Neural crest cell (in vitro differentiated cells): ENCODE data around the gene WDR1. TPM values are rescaled to one million over a fixed set of nuclear protein-coding genes. Genes with fewer than 3 reads are reported as not detected.
A peak's percentile ranks its signal among the peaks of the same experiment; 100 is the strongest.

Experiments used
- DNase-seq: peaks from one replicate; pipeline ENCODE4 v3.0.0; 2021; ENCODE audit warnings: low read depth, mixed read lengths, low spot score
- H3K27ac Mint-ChIP-seq: one replicate; pipeline ENCODE4 v1.8.0; 2021; ENCODE audit warnings: mild to moderate bottlenecking, mixed read lengths; ENCODE audit not compliant: unreplicated experiment
- H3K27me3 Mint-ChIP-seq: 2 replicates; pipeline ENCODE4 v1.8.0; 2021; ENCODE audit warnings: low read depth, mild to moderate bottlenecking, mixed read lengths
- H3K36me3 Mint-ChIP-seq: 2 replicates; pipeline ENCODE4 v1.8.0; 2021; ENCODE audit warnings: low read depth, mild to moderate bottlenecking, mixed read lengths
- H3K4me1 Mint-ChIP-seq: 2 replicates; pipeline ENCODE4 v1.8.0; 2021; ENCODE audit warnings: mixed read lengths
- H3K4me3 Mint-ChIP-seq: one replicate; pipeline ENCODE4 v1.8.0; 2021; ENCODE audit warnings: mild to moderate bottlenecking, mixed read lengths
- H3K9me3 Mint-ChIP-seq: 2 replicates; pipeline ENCODE4 v1.8.0; 2021; ENCODE audit warnings: mixed read lengths
- total RNA-seq: library from RNA; stranded (reverse); gene quantifications from 2 replicates; pipeline ENCODE4 v1.2.1, GENCODE V29; 2021
- TF ChIP-seq, protein P1 (sequence below): fragments of 200-600 bp; sonication (generic); conservative IDR thresholded peaks from 2 replicates; pipeline ENCODE4 v1.5.0; 2021; ENCODE audit warnings: antibody characterized with exemption, mild to moderate bottlenecking

WDR1 gene
- total RNA-seq, 1 donor from 2014 or later = 154 TPM

DNA sequence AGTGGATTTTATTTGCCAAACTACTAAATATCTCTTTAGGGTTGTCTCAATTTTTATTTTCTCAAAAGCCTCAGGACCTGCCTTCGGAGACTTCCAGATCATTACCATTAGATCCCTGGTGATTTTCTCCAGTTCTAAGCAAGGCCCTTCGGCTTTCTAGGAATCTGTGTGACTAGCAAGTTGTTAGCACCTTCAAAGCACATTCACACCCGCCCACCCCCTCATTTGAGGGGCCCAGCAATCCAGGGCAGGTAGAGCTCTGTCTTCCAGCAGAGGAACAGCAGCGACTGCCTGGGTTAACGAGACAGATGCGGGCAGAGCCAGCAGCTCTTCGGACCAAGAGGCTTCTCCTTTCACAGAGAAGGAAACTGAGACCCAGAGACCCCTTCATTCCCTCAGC, 2.0 kb downstream of the WDR1 start:
- H3K4me3 Mint-ChIP-seq = peak overlapping the region; percentile 94
- H3K36me3 Mint-ChIP-seq = peaks cover 6% of the 10 kb centered on the region
- no peaks in the 10 kb centered on the region for H3K27me3 Mint-ChIP-seq
- no peak overlapping the region for H3K27ac Mint-ChIP-seq
- H3K4me1 Mint-ChIP-seq = peaks cover 47% of the 10 kb centered on the region
- H3K9me3 Mint-ChIP-seq = no peaks in the 10 kb centered on the region
- no peak for DNase-seq
- TF ChIP-seq, protein P1, sequence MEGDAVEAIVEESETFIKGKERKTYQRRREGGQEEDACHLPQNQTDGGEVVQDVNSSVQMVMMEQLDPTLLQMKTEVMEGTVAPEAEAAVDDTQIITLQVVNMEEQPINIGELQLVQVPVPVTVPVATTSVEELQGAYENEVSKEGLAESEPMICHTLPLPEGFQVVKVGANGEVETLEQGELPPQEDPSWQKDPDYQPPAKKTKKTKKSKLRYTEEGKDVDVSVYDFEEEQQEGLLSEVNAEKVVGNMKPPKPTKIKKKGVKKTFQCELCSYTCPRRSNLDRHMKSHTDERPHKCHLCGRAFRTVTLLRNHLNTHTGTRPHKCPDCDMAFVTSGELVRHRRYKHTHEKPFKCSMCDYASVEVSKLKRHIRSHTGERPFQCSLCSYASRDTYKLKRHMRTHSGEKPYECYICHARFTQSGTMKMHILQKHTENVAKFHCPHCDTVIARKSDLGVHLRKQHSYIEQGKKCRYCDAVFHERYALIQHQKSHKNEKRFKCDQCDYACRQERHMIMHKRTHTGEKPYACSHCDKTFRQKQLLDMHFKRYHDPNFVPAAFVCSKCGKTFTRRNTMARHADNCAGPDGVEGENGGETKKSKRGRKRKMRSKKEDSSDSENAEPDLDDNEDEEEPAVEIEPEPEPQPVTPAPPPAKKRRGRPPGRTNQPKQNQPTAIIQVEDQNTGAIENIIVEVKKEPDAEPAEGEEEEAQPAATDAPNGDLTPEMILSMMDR = no peak

DNA sequence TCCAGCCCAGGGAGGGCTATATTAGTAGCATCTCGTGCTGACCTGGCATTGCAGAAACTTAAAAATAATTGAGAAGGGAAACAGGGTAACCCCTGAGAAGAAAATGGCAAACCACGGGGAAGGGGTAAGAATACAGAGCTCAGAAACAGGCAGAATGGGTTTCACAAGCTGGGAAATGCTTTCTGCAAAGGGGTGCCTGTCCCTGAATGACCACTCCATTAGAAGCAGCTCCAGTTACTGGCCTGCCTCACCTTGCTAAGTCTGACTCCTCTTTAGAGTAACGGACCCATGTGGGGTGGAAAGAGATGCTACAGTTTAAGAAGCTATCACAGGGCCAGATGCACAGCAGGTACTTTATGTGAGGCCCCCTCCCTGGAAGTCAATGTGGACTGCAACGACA, 2.5 kb downstream of the WDR1 start:
- no peak for DNase-seq
- TF ChIP-seq, protein P1 = no peak
- H3K36me3 Mint-ChIP-seq = peaks cover 6% of the 10 kb centered on the region
- H3K27ac Mint-ChIP-seq = no peak overlapping the region
- no peaks in the 10 kb centered on the region for H3K9me3 Mint-ChIP-seq
- H3K4me1 Mint-ChIP-seq = peaks cover 48% of the 10 kb centered on the region
- no peaks in the 10 kb centered on the region for H3K27me3 Mint-ChIP-seq
- peak overlapping the region; percentile 94 for H3K4me3 Mint-ChIP-seq

DNA sequence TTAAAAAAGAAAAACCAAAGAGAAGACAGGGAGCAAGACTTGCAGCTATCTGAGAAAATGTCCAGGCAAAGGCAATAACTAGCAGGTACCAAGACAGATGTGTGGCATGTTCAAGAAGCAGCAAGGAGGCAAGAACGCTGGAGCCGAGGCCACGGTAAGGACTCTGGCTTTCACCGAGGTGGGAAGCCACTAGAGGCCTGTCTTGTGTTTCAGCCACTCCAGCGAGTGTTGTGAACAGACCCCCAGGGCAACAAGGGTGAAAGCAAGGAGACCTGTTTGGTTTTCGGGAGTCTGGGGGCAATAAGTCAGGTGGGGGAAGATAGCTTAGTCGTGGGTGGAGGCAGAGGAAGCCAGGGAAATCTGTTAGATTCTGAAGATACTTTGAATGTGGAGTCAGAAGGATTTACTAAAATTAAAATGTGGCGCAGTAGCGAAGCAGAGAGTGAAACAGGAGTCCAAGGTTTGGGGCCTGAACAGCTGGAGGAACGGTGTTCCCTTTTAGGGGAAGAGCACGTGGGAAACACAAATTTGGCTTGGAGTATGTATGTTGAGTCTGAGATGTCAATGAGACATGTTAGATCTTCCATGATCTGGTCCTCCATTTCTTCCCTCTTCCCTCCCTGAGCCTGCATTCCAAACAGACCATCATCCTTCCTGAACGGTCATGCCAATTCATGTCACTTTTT, 3.1 kb downstream of the WDR1 start:
- H3K27ac Mint-ChIP-seq = peak overlapping the region; percentile 64
- peaks cover 48% of the 10 kb centered on the region for H3K4me1 Mint-ChIP-seq
- no peaks in the 10 kb centered on the region for H3K9me3 Mint-ChIP-seq
- DNase-seq = no peak
- H3K4me3 Mint-ChIP-seq = peak overlapping the region; percentile 94
- H3K27me3 Mint-ChIP-seq = no peaks in the 10 kb centered on the region
- TF ChIP-seq, protein P1 = no peak
- H3K36me3 Mint-ChIP-seq = peaks cover 6% of the 10 kb centered on the region

DNA sequence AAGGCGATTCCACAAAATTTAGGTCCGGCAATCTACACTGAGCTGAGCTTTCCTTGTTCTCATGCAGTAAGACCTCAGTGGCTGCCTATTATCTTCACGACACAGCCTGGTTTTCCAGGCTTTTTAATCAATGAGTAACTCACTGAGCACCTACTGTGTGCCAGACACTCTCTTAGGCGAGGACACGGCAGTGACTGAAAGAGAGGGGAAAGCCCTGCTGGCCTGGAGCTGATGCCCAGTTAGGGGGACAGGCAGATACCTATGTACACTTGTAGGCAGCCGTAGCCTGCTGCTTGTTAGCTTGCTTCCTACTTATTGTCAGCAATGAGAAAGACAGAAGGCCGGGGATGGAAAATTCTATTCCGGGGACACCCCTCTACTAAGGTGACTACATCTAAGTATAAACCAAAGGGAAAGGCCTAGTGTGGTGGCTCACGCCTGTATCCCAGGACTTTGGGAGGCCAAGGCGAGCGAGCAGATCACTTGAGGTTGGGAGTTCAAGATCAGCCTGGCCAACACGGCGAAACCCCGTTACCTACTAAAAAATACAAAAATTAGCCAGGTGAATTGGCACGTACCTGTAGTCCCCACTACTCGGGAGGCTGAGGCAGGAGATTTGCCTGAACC, 3.8 kb downstream of the WDR1 start:
- peaks cover 41% of the 10 kb centered on the region for H3K4me1 Mint-ChIP-seq
- no peak for DNase-seq
- peak overlapping the region; percentile 67 for H3K4me3 Mint-ChIP-seq
- TF ChIP-seq, protein P1 = no peak
- H3K36me3 Mint-ChIP-seq = peaks cover 6% of the 10 kb centered on the region
- no peak overlapping the region for H3K27ac Mint-ChIP-seq
- H3K27me3 Mint-ChIP-seq = no peaks in the 10 kb centered on the region
- H3K9me3 Mint-ChIP-seq = no peaks in the 10 kb centered on the region

DNA sequence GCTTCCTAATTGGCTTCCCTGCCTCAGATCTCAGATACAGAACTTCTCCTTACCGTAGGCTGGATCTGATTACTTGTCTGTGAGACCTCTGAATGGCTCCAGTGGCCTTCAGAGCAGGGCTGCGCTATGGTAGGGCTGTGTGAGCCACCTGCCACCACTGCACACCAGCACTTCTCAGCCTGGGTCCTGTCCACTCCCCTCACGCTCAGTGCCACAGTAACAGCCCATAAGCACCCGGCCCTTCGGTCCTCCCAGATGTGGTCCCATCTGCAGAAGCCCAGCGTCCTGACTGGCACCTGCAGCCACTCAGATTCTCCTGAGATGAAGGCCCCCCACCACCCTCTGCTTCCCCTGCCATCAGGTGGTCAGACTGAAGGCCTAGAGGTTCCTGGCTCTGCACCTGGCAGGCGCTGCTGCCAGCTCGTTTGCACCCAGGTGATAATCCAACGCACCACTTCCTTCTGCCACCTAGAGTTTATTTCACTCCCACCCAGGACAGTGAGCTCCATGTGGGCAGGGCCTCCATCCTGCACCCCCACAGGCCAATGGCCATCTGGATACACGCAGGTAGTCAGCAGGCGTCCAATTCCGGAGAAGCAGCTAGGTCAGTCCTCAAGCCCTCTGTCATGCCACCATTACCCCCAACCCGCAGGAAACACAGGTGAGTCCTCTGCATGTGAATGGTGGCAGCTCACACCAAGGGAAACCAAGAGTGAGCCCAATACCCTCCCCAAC, 5.4 kb downstream of the WDR1 start:
- peak overlapping the region; percentile 67 for H3K4me3 Mint-ChIP-seq
- H3K27me3 Mint-ChIP-seq = no peaks in the 10 kb centered on the region
- TF ChIP-seq, protein P1 = no peak
- peaks cover 6% of the 10 kb centered on the region for H3K36me3 Mint-ChIP-seq
- peaks cover 39% of the 10 kb centered on the region for H3K4me1 Mint-ChIP-seq
- H3K27ac Mint-ChIP-seq = no peak overlapping the region
- no peaks in the 10 kb centered on the region for H3K9me3 Mint-ChIP-seq
- no peak for DNase-seq
